Measurements from ENCODE around the gene FMO5. TPM values are rescaled to one million over a fixed set of nuclear protein-coding genes. Genes with fewer than 3 reads are reported as not detected.

The FMO5 gene
- total and polyA plus RNA-seq, 2 of the 13 experiments (the other 11 are each of a cell fraction or from before 2014, with no cell fraction given): 48.2 to 149 TPM

GRCh38 chr1:147246044-147246690 is 21.0 kb upstream of the FMO5 start:
- 59% methylated on average over 2 of the region's 2 CpGs for WGBS (ENCODE audit: low lambda C conversion rate)
- intact Hi-C loops (cut with micrococcal nuclease; ENCODE audit: unreplicated experiment): no loop called here
- CTCF ChIA-PET (ENCODE audit: low intra/inter-chr PET ratio, low total read pairs): no interaction called here

More at GRCh38 chr1:147246044-147246690, 21.0 kb upstream of the FMO5 start:
- BruUV-seq (replicated peaks): no TSS peak
- H3K4me2 ChIP-seq (ENCODE audit: low read depth, low read length): peak overlapping the region; percentile 88
- H3K9ac ChIP-seq (ENCODE audit: insufficient read depth, low read depth, low read length): no peak overlapping the region
- peaks cover 75% of the 10 kb centered on the region for H3K4me1 ChIP-seq (ENCODE audit: insufficient read depth, low read length)
- no peak overlapping the region for H3K27ac ChIP-seq (ENCODE audit: extremely low read length, insufficient read depth, low read length)
- H4K20me1 ChIP-seq (ENCODE audit: insufficient read depth, low read length): peaks cover 23% of the 10 kb centered on the region
- H3K36me3 ChIP-seq (replicated peaks in 1 of 2; ENCODE audit: control insufficient read depth in 1 of 2, insufficient read depth in 2 of 2, low read length in 2 of 2): 0 out of 5 replicates have a peak, but pooled peaks cover 0 to 2% of the 10 kb centered on the region in 2 experiments
- in situ Hi-C loops (cut with HindIII; ENCODE audit: extremely low pct_ligation_motif_present, low pct_unique_long_range_greater_than_20kb): no loop called here
- H3K27me3 ChIP-seq (ENCODE audit: control insufficient read depth in 1 of 2, insufficient read depth in 2 of 2, low read length in 2 of 2): no peaks in the 10 kb centered on the region; a peak in 1 of 5 replicates
- no peaks in the 10 kb centered on the region for H3K9me3 ChIP-seq (ENCODE audit: low read length)
- no peak for TF ChIP-seq E2F2 (CRISPR knock-in tag; IDR thresholded peaks at IDR 0.05; ENCODE audit: borderline replicate concordance)
- TF ChIP-seq ZNF609 (CRISPR knock-in tag; IDR thresholded peaks at IDR 0.05; ENCODE audit: borderline replicate concordance): no peak
- no peak for TF ChIP-seq RAD21 (CRISPR knock-in tag; IDR thresholded peaks at IDR 0.05)
- TF ChIP-seq ZNF580 (CRISPR knock-in tag; IDR thresholded peaks at IDR 0.05; ENCODE audit: borderline replicate concordance, low read depth): no peak
- no peak for TF ChIP-seq ZNF570 (CRISPR knock-in tag; IDR thresholded peaks at IDR 0.05; ENCODE audit: borderline replicate concordance)
- DNase-seq (ENCODE audit: low spot score): no peak
- H3K79me2 ChIP-seq (ENCODE audit: insufficient read depth, low read length): peaks cover 91% of the 10 kb centered on the region
- no peak for ATAC-seq
- no peak overlapping the region for H2AFZ ChIP-seq (ENCODE audit: low read length)
- FAIRE-seq: no peak
- POLR2A ChIA-PET: interaction anchor here (1.2 kb wide), 1 partner anchor 77 kb away, joined by 3 read pairs; no protein-coding TSS in a partner anchor
- H3K4me3 ChIP-seq (replicated peaks in 1 of 3; ENCODE audit: insufficient read depth in 1 of 3, low read depth in 2 of 3, low read length in 3 of 3): peak overlapping the region in 2 of 3 experiments; percentile 27 to 89; a peak in 1 of 6 replicates

Data from HepG2 (cell line).